GM23338 (cell line): ENCODE data around the gene SUB1. TPM values are rescaled to one million over a fixed set of nuclear protein-coding genes. Genes with fewer than 3 reads are reported as not detected.

Experiments used
- ATAC-seq: fragments of 200-7000 bp; cut with Tn5 transposase; 3 replicates; pipeline ENCODE4 v1.9.1; 2020
- DNase-seq: peaks from one replicate; pipeline ENCODE4 v3.0.0-alpha.2; 2015; ENCODE audit warnings: low spot score
- H2AFZ ChIP-seq: fragments of 200-600 bp; sonication (generic); 2 replicates; pipeline ENCODE4 v1.8.0; 2016; ENCODE audit warnings: antibody characterized with exemption, mild to moderate bottlenecking, moderate library complexity
- H3F3A ChIP-seq: fragments of 200-600 bp; sonication (generic); replicated peaks from 2 replicates; pipeline ENCODE4 v1.8.0; 2017; ENCODE audit warnings: antibody characterized with exemption, mixed run types, low read depth
- H3K27ac ChIP-seq: fragments of 200-600 bp; sonication (generic); 2 replicates; pipeline ENCODE4 v1.6.1; 2016; ENCODE audit warnings: low read depth
- H3K27me3 ChIP-seq: fragments of 200-600 bp; sonication (generic); 2 replicates; pipeline ENCODE4 v1.8.0; 2016; ENCODE audit warnings: mild to moderate bottlenecking, mixed run types, moderate library complexity; ENCODE audit not compliant: insufficient read depth
- H3K36me3 ChIP-seq: fragments of 200-600 bp; sonication (generic); 2 replicates; pipeline ENCODE4 v1.8.0; 2016; ENCODE audit warnings: mild to moderate bottlenecking; ENCODE audit not compliant: insufficient read depth
- H3K4me1 ChIP-seq: fragments of 200-600 bp; sonication (generic); 2 replicates; pipeline ENCODE4 v1.8.0; 2016; ENCODE audit warnings: mild to moderate bottlenecking, moderate library complexity; ENCODE audit not compliant: insufficient read depth
- H3K4me2 ChIP-seq: fragments of 200-600 bp; sonication (generic); 2 replicates; pipeline ENCODE4 v1.7.1; 2017; ENCODE audit warnings: mixed run types
- H3K4me3 ChIP-seq: fragments of 200-600 bp; sonication (generic); 2 replicates; pipeline ENCODE4 v1.6.1; 2016; ENCODE audit warnings: mixed run types
- H3K79me2 ChIP-seq: fragments of 200-600 bp; sonication (generic); replicated peaks from 2 replicates; pipeline ENCODE4 v1.8.0; 2017; ENCODE audit warnings: mild to moderate bottlenecking; ENCODE audit not compliant: insufficient read depth
- H3K9me2 ChIP-seq: fragments of 200-600 bp; sonication (generic); 2 replicates; pipeline ENCODE4 v1.8.0; 2017; ENCODE audit not compliant: insufficient read depth
- H4K20me1 ChIP-seq: fragments of 200-600 bp; sonication (generic); replicated peaks from 2 replicates; pipeline ENCODE4 v1.8.0; 2017; ENCODE audit warnings: mild to moderate bottlenecking; ENCODE audit not compliant: insufficient read depth
- H3K27ac Mint-ChIP-seq: 2 replicates; pipeline ENCODE4 v1.8.0; 2020; ENCODE audit warnings: inconsistent platforms, mild to moderate bottlenecking, moderate library complexity, mixed read lengths
- H3K27me3 Mint-ChIP-seq: 3 replicates; pipeline ENCODE4 v1.8.0; 2022; ENCODE audit warnings: low read depth, mild to moderate bottlenecking, moderate library complexity, mixed read lengths, inconsistent platforms; ENCODE audit not compliant: insufficient read depth, poor library complexity
- H3K36me3 Mint-ChIP-seq: 3 replicates; pipeline ENCODE4 v1.8.0; 2021; ENCODE audit warnings: low read depth, mild to moderate bottlenecking, inconsistent platforms, moderate library complexity, mixed read lengths
- H3K4me1 Mint-ChIP-seq: 3 replicates; pipeline ENCODE4 v1.8.0; 2020; ENCODE audit warnings: mild to moderate bottlenecking, inconsistent platforms, mixed read lengths
- H3K4me3 Mint-ChIP-seq: 3 replicates; pipeline ENCODE4 v1.8.0; 2021; ENCODE audit warnings: moderate library complexity, mild to moderate bottlenecking, inconsistent platforms, mixed read lengths
- H3K9me3 Mint-ChIP-seq: 3 replicates; pipeline ENCODE4 v1.8.0; 2020; ENCODE audit warnings: moderate library complexity, mild to moderate bottlenecking, inconsistent platforms, mixed read lengths
- EZH2 ChIP-seq: fragments of 200-600 bp; sonication (generic); IDR thresholded peaks from one replicate; pipeline ENCODE4 v1.8.0; 2017; ENCODE audit warnings: antibody characterized with exemption, mild to moderate bottlenecking, low read depth; ENCODE audit not compliant: unreplicated experiment
- EZH2phosphoT487 ChIP-seq: fragments of 200-600 bp; sonication (generic); IDR thresholded peaks from one replicate; pipeline ENCODE4 v1.8.1; 2018; ENCODE audit warnings: antibody characterized with exemption; ENCODE audit not compliant: unreplicated experiment
- JUNB ChIP-seq: IDR thresholded peaks from one replicate; pipeline ENCODE4 v1.6.1; 2016; ENCODE audit warnings: antibody characterized with exemption; ENCODE audit not compliant: unreplicated experiment
- NANOG ChIP-seq: IDR thresholded peaks from 2 replicates; pipeline ENCODE4 v1.6.1; 2016; ENCODE audit warnings: antibody characterized with exemption, borderline replicate concordance
- POLR2AphosphoS5 ChIP-seq: IDR thresholded peaks from 2 replicates; pipeline ENCODE4 v1.6.1; 2016; ENCODE audit warnings: antibody characterized with exemption, low read depth
- STAT1 ChIP-seq: IDR thresholded peaks from one replicate; pipeline ENCODE4 v1.6.1; 2016; ENCODE audit warnings: antibody characterized with exemption; ENCODE audit not compliant: unreplicated experiment
- ZNF114 ChIP-seq: fragments of 250-450 bp; sonication (Bioruptor Pico); IDR thresholded peaks from 2 replicates; pipeline ENCODE4 v1.5.0; 2020; ENCODE audit warnings: mild to moderate bottlenecking, moderate library complexity
- ZNF331 ChIP-seq: fragments of 250-450 bp; sonication (Bioruptor Pico); IDR thresholded peaks from 2 replicates; pipeline ENCODE4 v1.5.0; 2020; ENCODE audit warnings: low read depth, mild to moderate bottlenecking, moderate library complexity
- polyA plus RNA-seq: library from polyadenylated mRNA; unstranded; fragments of >200 nt; fragmentation: Nextera tagmentation; extraction: Ambion mirVana; gene quantifications from 2 replicates; pipeline ENCODE4 v1.2.1, GENCODE V29; 2016
- total RNA-seq: library from RNA; depleted of rRNA; stranded (reverse); fragments of >200 nt; shearing (Covaris generic); gene quantifications from 2 replicates; pipeline ENCODE4 v1.2.3, GENCODE V29; 2014
- TF ChIP-seq, protein P1 (sequence below): fragments of 250-450 bp; sonication (Bioruptor Pico); IDR thresholded peaks from 2 replicates; pipeline ENCODE4 v1.5.0; 2020; ENCODE audit warnings: mild to moderate bottlenecking, moderate library complexity
- TF ChIP-seq, protein P2 (sequence below): IDR thresholded peaks from one replicate; pipeline ENCODE4 v1.6.1; 2018; ENCODE audit warnings: antibody characterized with exemption; ENCODE audit not compliant: unreplicated experiment
- TF ChIP-seq, protein P3 (sequence below): IDR thresholded peaks from 2 replicates; pipeline ENCODE4 v1.6.1; 2016; ENCODE audit warnings: antibody characterized with exemption

Gene SUB1
- total and polyA plus RNA-seq, 2 experiments from 2014 or later, result 365 to 1,041 TPM

GRCh38 chr5:32615236-32615635, 29.9 kb downstream of the SUB1 start:
- Mint-ChIP-seq H3K4me1 (0 out of 3 replicates have a peak, but pooled peaks cover 3% of the 10 kb centered on the region), H3K27me3 (peaks cover 1% of the 10 kb centered on the region)
- H3K27ac ChIP-seq, result no peak overlapping the region

GRCh38 chr5:32618962-32619361, 33.6 kb downstream of the SUB1 start:
- H3K4me1 ChIP-seq, result no peaks in the 10 kb centered on the region
- no peaks in the 10 kb centered on the region for H3K9me3 Mint-ChIP-seq
- no peak overlapping the region for H3K27ac Mint-ChIP-seq
- TF ChIP-seq JUNB, result no peak
- TF ChIP-seq ZNF331 (CRISPR knock-in tag), result no peak
- TF ChIP-seq, protein P1, sequence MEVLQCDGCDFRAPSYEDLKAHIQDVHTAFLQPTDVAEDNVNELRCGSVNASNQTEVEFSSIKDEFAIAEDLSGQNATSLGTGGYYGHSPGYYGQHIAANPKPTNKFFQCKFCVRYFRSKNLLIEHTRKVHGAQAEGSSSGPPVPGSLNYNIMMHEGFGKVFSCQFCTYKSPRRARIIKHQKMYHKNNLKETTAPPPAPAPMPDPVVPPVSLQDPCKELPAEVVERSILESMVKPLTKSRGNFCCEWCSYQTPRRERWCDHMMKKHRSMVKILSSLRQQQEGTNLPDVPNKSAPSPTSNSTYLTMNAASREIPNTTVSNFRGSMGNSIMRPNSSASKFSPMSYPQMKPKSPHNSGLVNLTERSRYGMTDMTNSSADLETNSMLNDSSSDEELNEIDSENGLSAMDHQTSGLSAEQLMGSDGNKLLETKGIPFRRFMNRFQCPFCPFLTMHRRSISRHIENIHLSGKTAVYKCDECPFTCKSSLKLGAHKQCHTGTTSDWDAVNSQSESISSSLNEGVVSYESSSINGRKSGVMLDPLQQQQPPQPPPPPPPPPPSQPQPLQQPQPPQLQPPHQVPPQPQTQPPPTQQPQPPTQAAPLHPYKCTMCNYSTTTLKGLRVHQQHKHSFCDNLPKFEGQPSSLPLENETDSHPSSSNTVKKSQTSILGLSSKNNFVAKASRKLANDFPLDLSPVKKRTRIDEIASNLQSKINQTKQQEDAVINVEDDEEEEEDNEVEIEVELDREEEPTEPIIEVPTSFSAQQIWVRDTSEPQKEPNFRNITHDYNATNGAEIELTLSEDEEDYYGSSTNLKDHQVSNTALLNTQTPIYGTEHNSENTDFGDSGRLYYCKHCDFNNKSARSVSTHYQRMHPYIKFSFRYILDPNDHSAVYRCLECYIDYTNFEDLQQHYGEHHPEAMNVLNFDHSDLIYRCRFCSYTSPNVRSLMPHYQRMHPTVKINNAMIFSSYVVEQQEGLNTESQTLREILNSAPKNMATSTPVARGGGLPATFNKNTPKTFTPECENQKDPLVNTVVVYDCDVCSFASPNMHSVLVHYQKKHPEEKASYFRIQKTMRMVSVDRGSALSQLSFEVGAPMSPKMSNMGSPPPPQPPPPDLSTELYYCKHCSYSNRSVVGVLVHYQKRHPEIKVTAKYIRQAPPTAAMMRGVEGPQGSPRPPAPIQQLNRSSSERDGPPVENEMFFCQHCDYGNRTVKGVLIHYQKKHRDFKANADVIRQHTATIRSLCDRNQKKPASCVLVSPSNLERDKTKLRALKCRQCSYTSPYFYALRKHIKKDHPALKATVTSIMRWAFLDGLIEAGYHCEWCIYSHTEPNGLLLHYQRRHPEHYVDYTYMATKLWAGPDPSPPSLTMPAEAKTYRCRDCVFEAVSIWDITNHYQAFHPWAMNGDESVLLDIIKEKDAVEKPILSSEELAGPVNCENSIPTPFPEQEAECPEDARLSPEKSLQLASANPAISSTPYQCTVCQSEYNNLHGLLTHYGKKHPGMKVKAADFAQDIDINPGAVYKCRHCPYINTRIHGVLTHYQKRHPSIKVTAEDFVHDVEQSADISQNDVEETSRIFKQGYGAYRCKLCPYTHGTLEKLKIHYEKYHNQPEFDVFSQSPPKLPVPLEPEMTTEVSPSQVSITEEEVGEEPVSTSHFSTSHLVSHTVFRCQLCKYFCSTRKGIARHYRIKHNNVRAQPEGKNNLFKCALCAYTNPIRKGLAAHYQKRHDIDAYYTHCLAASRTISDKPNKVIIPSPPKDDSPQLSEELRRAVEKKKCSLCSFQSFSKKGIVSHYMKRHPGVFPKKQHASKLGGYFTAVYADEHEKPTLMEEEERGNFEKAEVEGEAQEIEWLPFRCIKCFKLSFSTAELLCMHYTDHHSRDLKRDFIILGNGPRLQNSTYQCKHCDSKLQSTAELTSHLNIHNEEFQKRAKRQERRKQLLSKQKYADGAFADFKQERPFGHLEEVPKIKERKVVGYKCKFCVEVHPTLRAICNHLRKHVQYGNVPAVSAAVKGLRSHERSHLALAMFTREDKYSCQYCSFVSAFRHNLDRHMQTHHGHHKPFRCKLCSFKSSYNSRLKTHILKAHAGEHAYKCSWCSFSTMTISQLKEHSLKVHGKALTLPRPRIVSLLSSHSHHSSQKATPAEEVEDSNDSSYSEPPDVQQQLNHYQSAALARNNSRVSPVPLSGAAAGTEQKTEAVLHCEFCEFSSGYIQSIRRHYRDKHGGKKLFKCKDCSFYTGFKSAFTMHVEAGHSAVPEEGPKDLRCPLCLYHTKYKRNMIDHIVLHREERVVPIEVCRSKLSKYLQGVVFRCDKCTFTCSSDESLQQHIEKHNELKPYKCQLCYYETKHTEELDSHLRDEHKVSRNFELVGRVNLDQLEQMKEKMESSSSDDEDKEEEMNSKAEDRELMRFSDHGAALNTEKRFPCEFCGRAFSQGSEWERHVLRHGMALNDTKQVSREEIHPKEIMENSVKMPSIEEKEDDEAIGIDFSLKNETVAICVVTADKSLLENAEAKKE (CRISPR knock-in tag), result no peak
- TF ChIP-seq EZH2, result no peak
- no peak for TF ChIP-seq STAT1
- TF ChIP-seq, protein P2, sequence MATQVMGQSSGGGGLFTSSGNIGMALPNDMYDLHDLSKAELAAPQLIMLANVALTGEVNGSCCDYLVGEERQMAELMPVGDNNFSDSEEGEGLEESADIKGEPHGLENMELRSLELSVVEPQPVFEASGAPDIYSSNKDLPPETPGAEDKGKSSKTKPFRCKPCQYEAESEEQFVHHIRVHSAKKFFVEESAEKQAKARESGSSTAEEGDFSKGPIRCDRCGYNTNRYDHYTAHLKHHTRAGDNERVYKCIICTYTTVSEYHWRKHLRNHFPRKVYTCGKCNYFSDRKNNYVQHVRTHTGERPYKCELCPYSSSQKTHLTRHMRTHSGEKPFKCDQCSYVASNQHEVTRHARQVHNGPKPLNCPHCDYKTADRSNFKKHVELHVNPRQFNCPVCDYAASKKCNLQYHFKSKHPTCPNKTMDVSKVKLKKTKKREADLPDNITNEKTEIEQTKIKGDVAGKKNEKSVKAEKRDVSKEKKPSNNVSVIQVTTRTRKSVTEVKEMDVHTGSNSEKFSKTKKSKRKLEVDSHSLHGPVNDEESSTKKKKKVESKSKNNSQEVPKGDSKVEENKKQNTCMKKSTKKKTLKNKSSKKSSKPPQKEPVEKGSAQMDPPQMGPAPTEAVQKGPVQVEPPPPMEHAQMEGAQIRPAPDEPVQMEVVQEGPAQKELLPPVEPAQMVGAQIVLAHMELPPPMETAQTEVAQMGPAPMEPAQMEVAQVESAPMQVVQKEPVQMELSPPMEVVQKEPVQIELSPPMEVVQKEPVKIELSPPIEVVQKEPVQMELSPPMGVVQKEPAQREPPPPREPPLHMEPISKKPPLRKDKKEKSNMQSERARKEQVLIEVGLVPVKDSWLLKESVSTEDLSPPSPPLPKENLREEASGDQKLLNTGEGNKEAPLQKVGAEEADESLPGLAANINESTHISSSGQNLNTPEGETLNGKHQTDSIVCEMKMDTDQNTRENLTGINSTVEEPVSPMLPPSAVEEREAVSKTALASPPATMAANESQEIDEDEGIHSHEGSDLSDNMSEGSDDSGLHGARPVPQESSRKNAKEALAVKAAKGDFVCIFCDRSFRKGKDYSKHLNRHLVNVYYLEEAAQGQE, result no peak
- TF ChIP-seq EZH2phosphoT487, result no peak
- no peak for TF ChIP-seq ZNF114 (CRISPR knock-in tag)
- TF ChIP-seq NANOG, result no peak
- TF ChIP-seq POLR2AphosphoS5, result no peak
- TF ChIP-seq, protein P3, sequence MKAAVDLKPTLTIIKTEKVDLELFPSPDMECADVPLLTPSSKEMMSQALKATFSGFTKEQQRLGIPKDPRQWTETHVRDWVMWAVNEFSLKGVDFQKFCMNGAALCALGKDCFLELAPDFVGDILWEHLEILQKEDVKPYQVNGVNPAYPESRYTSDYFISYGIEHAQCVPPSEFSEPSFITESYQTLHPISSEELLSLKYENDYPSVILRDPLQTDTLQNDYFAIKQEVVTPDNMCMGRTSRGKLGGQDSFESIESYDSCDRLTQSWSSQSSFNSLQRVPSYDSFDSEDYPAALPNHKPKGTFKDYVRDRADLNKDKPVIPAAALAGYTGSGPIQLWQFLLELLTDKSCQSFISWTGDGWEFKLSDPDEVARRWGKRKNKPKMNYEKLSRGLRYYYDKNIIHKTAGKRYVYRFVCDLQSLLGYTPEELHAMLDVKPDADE, result no peak

More at GRCh38 chr5:32615236-32615635, 29.9 kb downstream of the SUB1 start:
- no peak overlapping the region for H2AFZ ChIP-seq
- no peaks in the 10 kb centered on the region for H3K4me1 ChIP-seq
- TF ChIP-seq EZH2phosphoT487, result no peak
- no peak for ATAC-seq
- no peak overlapping the region for H3K4me3 ChIP-seq
- H3K27me3 ChIP-seq, result no peaks in the 10 kb centered on the region
- Mint-ChIP-seq H3K27ac (no peak overlapping the region), H3K4me3 (no peak overlapping the region), H3K36me3 (no peaks in the 10 kb centered on the region), H3K9me3 (no peaks in the 10 kb centered on the region)
- no peaks in the 10 kb centered on the region for H4K20me1 ChIP-seq
- no peaks in the 10 kb centered on the region for H3K36me3 ChIP-seq
- H3K79me2 ChIP-seq, result no peaks in the 10 kb centered on the region
- no peak overlapping the region for H3K4me2 ChIP-seq
- H3F3A ChIP-seq, result no peaks in the 10 kb centered on the region
- no peaks in the 10 kb centered on the region for H3K9me2 ChIP-seq
- no peak for DNase-seq

More at GRCh38 chr5:32618962-32619361, 33.6 kb downstream of the SUB1 start:
- no peak overlapping the region for H2AFZ ChIP-seq
- no peak overlapping the region for H3K27ac ChIP-seq
- ATAC-seq (no peak), DNase-seq (no peak)
- Mint-ChIP-seq H3K4me1 (no peaks in the 10 kb centered on the region), H3K4me3 (no peak overlapping the region), H3K36me3 (no peaks in the 10 kb centered on the region), H3K27me3 (peaks cover 2% of the 10 kb centered on the region)
- H3K4me2 ChIP-seq, result no peak overlapping the region
- H3F3A ChIP-seq, result no peaks in the 10 kb centered on the region
- no peaks in the 10 kb centered on the region for H3K9me2 ChIP-seq
- no peaks in the 10 kb centered on the region for H3K79me2 ChIP-seq
- H3K27me3 ChIP-seq, result no peaks in the 10 kb centered on the region
- H3K36me3 ChIP-seq, result no peaks in the 10 kb centered on the region
- H4K20me1 ChIP-seq, result no peaks in the 10 kb centered on the region
- no peak overlapping the region for H3K4me3 ChIP-seq
